C4-2B (cell line): ENCODE data around the gene IGIP.
A peak's percentile ranks its signal among the peaks of the same experiment; 100 is the strongest.

Source experiments
- CTCF ChIP-seq: fragments of 450-650 bp; conservative IDR thresholded peaks from 2 replicates; pipeline ENCODE4 v1.5.1; 2017; ENCODE audit warnings: mild to moderate bottlenecking
- ZFX ChIP-seq: fragments of 450-650 bp; IDR thresholded peaks from 2 replicates; pipeline ENCODE4 v1.6.1; 2017

- TF ChIP-seq CTCF (peak; percentile 94), ZFX (no peak)
These were observed 31.5 kb downstream of the IGIP start for GRCh38 chr5:140157032-140157781.
